ENCODE results near the gene DLK2. TPM values are rescaled to one million over a fixed set of nuclear protein-coding genes. Genes with fewer than 3 reads are reported as not detected.

DLK2 gene
- total RNA-seq, 6 experiments from 2014 or later, result 1.8 to 2.9 (median 2.2) TPM

- H3K27ac Mint-ChIP-seq, result no peak overlapping the region
These were observed 2.5 kb downstream of the DLK2 start for GRCh38 chr6:43452896-43453295.

GRCh38 chr6:43451939-43452338 is 3.4 kb downstream of the DLK2 start:
- H3K4me3 Mint-ChIP-seq, result no peak overlapping the region
- H3K9me3 Mint-ChIP-seq, result no peaks in the 10 kb centered on the region
- no peak overlapping the region for H3K27ac Mint-ChIP-seq
- peaks cover 9% of the 10 kb centered on the region for H3K27me3 Mint-ChIP-seq (ENCODE audit: insufficient read depth)
- no peaks in the 10 kb centered on the region for H3K36me3 Mint-ChIP-seq (ENCODE audit: low read depth)
- no peak for DNase-seq
- no peak for TF ChIP-seq CTCF (IDR thresholded peaks at IDR 0.05)
- H3K4me1 Mint-ChIP-seq (ENCODE audit: low read depth), result peaks cover 14% of the 10 kb centered on the region

More at GRCh38 chr6:43452896-43453295, 2.5 kb downstream of the DLK2 start:
- Mint-ChIP-seq H3K9me3 (no peaks in the 10 kb centered on the region), H3K4me1 (ENCODE audit: low read depth) (peaks cover 14% of the 10 kb centered on the region), H3K4me3 (no peak overlapping the region), H3K27me3 (ENCODE audit: insufficient read depth) (peaks cover 9% of the 10 kb centered on the region), H3K36me3 (ENCODE audit: low read depth) (no peaks in the 10 kb centered on the region)
- no peak for TF ChIP-seq CTCF (IDR thresholded peaks at IDR 0.05)
- no peak for DNase-seq

DNA sequence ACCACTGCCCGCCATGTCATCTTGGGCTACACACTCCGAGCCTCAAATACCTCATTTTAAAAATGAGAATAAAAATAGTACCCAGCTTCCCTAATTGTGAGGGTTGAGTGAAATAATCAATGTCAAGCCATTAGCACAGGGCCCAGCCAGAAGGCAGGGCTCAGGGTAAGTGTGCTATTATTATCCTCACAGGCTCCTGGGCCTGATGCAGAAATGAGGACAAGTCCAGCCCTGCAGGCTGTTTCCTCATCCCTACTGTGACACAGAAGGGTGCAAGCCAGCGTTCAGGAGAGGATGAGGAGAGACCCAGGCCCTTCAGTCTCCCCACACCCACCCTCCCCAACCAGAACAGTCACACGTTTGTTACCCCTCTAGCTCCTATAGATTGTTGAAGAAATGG is 4.0 kb downstream of the DLK2 start:
- Mint-ChIP-seq H3K4me1 (ENCODE audit: low read depth) (peaks cover 14% of the 10 kb centered on the region), H3K9me3 (no peaks in the 10 kb centered on the region), H3K27me3 (ENCODE audit: insufficient read depth) (peaks cover 6% of the 10 kb centered on the region), H3K36me3 (ENCODE audit: low read depth) (no peaks in the 10 kb centered on the region), H3K27ac (no peak overlapping the region), H3K4me3 (no peak overlapping the region)
- no peak for TF ChIP-seq CTCF (IDR thresholded peaks at IDR 0.05)
- DNase-seq, result no peak

DNA sequence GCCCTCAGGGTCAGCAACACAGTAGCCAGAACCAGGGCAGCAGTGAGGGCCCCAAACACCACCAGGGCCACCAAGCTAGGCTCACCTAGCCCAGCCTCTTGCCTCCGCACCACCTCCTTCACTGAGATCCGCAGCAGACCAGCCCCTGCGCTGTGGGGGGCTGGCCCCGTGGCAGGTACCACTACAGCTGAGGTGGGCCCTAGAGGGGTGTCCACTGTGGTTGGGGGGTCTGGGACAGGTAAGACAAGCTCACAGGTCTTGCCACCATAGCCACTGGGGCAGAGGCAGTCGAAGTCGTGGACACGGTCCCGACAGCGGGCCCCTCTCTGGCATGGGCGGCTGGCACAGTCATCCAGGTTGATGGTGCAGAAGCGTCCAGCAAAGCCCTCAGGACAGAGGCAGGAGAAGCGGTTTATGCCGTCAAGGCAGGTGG is 4.6 kb downstream of the DLK2 start:
- TF ChIP-seq CTCF (IDR thresholded peaks at IDR 0.05), result no peak
- no peak overlapping the region for H3K27ac Mint-ChIP-seq
- no peak overlapping the region for H3K4me3 Mint-ChIP-seq
- no peaks in the 10 kb centered on the region for H3K9me3 Mint-ChIP-seq
- no peak for DNase-seq
- H3K36me3 Mint-ChIP-seq (ENCODE audit: low read depth), result no peaks in the 10 kb centered on the region
- H3K27me3 Mint-ChIP-seq (ENCODE audit: insufficient read depth), result peaks cover 1% of the 10 kb centered on the region
- H3K4me1 Mint-ChIP-seq (ENCODE audit: low read depth), result peaks cover 10% of the 10 kb centered on the region

DNA sequence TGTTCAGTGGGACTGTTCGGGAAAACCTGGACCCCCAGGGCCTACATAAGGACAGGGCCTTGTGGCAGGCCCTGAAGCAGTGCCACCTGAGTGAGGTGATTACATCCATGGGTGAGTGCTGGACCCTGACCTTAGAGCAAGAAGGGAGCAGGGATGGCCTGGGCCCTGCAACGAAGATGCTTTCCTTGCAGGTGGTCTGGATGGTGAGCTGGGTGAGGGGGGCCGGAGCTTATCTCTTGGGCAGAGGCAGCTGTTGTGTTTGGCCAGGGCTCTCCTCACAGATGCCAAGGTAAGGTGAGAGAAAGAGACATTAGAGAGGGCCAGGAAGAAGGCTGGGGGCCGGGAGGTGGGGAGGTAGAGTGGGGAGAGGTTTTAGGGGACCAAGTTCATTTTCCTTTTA is 6.4 kb downstream of the DLK2 start:
- TF ChIP-seq CTCF (IDR thresholded peaks at IDR 0.05), result no peak
- no peak for DNase-seq
- Mint-ChIP-seq H3K27me3 (ENCODE audit: insufficient read depth) (no peaks in the 10 kb centered on the region), H3K36me3 (ENCODE audit: low read depth) (no peaks in the 10 kb centered on the region), H3K27ac (no peak overlapping the region), H3K4me3 (no peak overlapping the region), H3K4me1 (ENCODE audit: low read depth) (peaks cover 2% of the 10 kb centered on the region; the same call in 1 of the 2 replicates), H3K9me3 (no peaks in the 10 kb centered on the region)

- Mint-ChIP-seq H3K36me3 (ENCODE audit: low read depth) (peaks cover 4% of the 10 kb centered on the region; the same call in 1 of the 2 replicates), H3K4me1 (ENCODE audit: low read depth) (no peaks in the 10 kb centered on the region), H3K27ac (no peak overlapping the region), H3K9me3 (no peaks in the 10 kb centered on the region), H3K27me3 (ENCODE audit: insufficient read depth) (no peaks in the 10 kb centered on the region; the same call in 1 of the 2 replicates), H3K4me3 (no peak overlapping the region)
- TF ChIP-seq CTCF (IDR thresholded peaks at IDR 0.05), result no peak
- no peak for DNase-seq
These were observed 7.7 kb downstream of the DLK2 start for GRCh38 chr6:43447604-43448003.

All from HFFc6 (cell line).